Measurements from ENCODE around the gene PTPMT1.
"Not testable (repeated sequence)": the region's sequence is repeated elsewhere in the genome, so short reads cannot be mapped to it uniquely, and the experiment has no call there.

Gene PTPMT1, protein sequence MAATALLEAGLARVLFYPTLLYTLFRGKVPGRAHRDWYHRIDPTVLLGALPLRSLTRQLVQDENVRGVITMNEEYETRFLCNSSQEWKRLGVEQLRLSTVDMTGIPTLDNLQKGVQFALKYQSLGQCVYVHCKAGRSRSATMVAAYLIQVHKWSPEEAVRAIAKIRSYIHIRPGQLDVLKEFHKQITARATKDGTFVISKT

DNA sequence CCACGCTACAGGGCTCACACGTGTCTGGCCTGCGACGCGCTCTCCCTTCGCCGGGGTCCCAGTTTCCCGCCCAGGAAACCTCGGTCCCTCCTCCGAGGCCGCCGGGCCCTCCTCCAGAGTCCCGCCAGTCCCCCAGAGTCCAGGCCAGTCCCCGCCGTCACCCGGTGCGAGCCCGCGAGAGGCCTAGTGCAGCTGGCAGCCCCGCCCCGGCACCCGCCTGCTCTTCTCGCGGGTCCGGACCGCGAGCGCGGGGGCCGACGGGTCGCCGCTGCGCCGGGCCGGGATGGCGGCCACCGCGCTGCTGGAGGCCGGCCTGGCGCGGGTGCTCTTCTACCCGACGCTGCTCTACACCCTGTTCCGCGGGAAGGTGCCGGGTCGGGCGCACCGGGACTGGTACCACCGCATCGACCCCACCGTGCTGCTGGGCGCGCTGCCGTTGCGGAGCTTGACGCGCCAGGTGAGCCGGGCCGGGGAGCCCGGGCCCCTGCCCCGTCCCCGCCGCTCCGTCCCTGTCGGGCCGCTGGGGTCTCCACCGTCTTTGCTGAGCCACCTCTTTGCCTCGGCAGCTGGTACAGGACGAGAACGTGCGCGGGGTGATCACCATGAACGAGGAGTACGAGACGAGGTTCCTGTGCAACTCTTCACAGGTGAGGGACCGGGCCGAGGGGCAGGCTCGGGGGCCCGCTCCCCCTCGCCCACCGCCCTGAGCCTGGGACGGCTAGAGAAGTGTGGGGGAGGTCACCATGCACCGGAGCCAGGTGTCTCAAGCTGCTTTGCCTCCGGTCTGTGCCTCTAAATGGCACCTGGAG is at the start of gene PTPMT1:
PTPMT1 (plus strand) TSS at position 260 of the 809 bp plus-strand sequence; CDS start at position 284, 24 bp downstream.
- peak; percentile 12 for DNase-seq

GRCh38 chr11:47516155-47516554 is 49.2 kb upstream of the PTPMT1 start:
- DNase-seq = no peak

- DNase-seq = no peak
These were observed 48.2 kb upstream of the PTPMT1 start for GRCh38 chr11:47516984-47517853.

- DNase-seq = no peak
These were observed 47.0 kb upstream of the PTPMT1 start for GRCh38 chr11:47518212-47518964.

- DNase-seq = no peak
These were observed 41.7 kb upstream of the PTPMT1 start for GRCh38 chr11:47523490-47524225.

- no peak for DNase-seq
These were observed 41.0 kb upstream of the PTPMT1 start for GRCh38 chr11:47524291-47524874.

DNA sequence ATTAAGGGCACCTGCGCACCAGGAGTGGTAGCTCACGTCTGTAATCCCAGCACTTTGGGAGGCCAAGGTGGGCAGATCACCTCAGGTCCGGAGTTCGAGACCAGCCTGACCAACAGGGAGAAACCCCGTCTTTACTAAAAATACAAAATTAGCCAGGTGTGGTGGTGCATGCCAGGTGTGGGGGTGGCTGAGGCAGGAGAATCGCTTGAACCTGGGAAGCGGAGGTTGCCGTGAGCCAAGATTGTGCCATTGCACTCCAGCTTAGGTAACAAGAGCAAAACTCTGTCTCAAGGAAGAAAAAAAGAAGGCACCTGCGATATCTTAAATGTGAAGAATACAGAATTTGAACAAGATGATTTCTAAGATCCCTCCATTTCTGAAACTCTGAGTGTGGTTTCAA is 39.4 kb upstream of the PTPMT1 start:
- DNase-seq = not testable (repeated sequence)

- DNase-seq = no peak
These were observed 38.2 kb upstream of the PTPMT1 start for GRCh38 chr11:47527186-47527585.

DNA sequence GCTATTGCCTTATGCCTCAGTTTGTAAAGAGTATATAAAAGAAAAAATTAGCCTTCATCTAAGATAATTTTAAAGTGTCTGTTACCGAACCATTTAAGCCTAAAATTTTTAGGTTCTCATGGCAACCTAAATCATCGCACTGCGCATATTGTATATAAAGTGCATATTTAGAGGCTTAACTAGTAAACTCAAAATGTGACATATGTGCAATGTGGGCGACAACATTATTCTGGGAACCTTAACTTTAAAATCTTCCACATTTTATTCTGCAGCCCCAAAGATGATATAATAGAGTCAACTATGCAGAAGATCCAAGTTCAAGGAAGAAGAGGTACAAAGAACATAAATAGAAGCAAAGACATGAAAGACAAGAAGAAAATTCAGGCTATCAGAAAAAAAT is 35.4 kb upstream of the PTPMT1 start:
- DNase-seq = no peak

DNA sequence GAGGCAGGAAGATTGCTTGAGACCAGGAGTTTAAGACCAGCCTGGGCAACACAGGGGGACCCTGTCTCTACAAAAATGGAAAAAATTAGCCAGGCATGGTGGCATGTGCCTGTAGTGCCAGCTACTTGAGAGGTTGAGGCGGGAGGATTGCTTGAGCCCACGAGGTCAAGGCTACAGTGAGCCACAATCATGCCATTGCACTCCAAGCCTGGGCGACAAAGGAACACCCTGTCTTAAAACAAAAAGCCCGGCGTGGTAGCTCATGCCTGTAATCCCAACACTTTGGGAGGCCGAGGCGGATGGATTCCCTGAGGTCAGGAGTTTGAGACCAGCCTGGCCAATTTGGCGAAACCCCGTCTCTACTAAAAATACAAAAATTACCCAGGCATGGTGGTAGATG is 34.7 kb upstream of the PTPMT1 start:
- DNase-seq = not testable (repeated sequence)

- DNase-seq = no peak
These were observed 33.7 kb upstream of the PTPMT1 start for GRCh38 chr11:47531666-47532065.

- DNase-seq = no peak
These were observed 32.7 kb upstream of the PTPMT1 start for GRCh38 chr11:47532597-47533213.

GRCh38 chr11:47533690-47534151 is 31.7 kb upstream of the PTPMT1 start:
- DNase-seq = no peak

DNA sequence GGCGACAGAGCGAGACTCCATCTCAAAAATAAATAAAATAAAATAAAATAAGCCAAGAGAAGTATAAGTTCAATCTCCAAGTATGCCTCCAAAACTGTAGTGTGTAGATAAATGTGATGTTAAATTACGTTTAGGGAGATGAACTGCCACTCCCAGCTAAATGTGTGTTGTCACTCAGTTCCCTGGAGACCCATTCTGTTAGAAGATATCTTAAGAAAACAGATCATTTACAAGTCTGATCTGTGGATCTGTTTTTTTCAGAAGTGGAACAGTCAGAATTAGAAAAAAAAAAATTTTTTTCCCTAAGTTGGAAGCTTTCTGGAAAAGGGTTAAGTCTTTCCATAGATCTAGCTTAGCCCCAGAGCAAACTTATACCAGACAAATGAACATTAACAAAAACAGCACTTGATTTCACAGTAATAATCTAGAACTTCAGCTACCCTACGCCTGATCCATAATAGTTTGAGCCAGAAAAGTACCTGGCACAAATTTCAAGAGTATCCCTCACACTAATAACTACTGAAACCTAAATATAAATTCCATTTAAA is 30.6 kb upstream of the PTPMT1 start:
- no peak for DNase-seq

GRCh38 chr11:47536915-47537314 is 28.5 kb upstream of the PTPMT1 start:
- no peak for DNase-seq

- peak; percentile 35 for DNase-seq
These were observed 26.4 kb upstream of the PTPMT1 start for GRCh38 chr11:47538741-47539565.

DNA sequence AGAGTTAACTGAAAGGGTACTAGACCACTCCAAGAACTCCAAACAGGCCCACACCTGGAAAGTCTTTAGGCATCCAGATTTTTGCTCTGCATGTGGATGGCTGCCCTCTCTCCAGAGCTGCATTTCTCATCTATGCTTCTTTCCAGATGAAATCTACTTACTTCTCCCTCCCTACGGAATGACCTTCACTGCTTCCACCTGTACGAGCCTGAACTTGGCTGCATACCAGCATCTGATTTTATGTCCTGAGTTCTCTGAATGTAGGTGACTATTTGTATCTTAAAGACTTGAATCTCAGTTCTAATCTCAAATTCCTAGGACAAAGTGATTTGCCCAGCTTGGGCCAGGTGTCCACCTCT is 25.7 kb upstream of the PTPMT1 start:
- no peak for DNase-seq

DNA sequence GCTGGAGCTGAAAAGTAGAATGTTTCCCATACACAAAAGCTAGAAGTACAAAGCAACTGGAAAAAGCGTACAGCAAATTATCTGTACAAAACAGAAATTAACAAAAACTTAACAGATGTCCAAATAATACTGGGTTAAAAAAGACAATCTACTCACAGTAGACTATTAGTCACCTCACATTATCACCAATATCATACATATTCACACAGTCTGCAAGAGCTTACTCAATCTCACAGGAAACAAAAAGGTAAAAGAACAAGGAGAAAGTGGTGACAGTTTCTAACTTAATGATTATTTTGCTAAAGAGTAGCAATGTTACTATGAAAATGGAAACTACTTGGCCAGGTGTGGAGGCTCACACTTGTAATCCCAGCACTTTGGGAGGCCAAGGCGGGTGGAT is 24.3 kb upstream of the PTPMT1 start:
- DNase-seq = no peak

DNA sequence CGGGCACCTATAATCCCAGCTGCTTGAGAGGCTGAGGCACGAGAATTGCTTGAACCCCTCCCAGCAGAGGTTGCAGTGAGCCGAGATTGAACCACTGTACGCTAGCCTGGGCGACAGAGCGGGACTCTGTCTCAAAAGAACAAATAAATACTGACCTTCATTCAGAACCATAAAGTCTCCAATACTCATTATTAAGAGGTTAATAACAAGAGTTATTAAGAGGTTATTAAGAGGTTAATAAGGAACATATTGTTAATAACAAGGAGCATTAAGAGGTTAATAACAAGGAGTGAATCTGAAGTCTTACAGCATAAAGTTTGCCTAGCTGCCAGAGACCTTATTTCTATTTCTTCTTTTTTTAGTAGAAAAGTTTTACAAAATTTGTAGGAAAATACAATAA is 20.1 kb upstream of the PTPMT1 start:
- no peak for DNase-seq

DNA sequence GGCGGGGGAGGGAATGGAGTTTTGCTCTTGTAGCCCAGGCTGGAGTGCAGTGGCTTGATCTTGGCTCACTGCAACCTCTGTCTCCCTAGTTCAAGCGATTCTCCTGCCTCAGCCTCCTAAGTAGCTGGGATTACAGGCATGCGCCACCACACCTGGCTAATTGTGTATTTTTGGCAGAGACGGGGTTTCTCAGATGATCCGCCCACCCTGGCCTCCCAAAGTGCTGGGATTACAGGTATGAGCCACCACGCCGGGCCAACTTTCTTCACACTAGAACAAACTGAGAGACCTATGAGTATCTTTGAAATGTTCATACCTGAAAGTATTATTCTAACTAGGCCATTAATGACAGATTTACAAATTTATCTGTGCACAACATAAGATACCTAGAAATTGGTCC is 19.1 kb upstream of the PTPMT1 start:
- not testable (repeated sequence) for DNase-seq

Measured in NCI-H2081 treated with DMSO at 0.1 percent for 48 hours (cell line).